GM12878 (cell line): ENCODE data around the gene CTNNA3. TPM values are rescaled to one million over a fixed set of nuclear protein-coding genes. Genes with fewer than 3 reads are reported as not detected.

Source experiments
- ATAC-seq: fragments of 200-7000 bp; cut with Tn5 transposase; 3 replicates; pipeline ENCODE4 v1.9.1; 2020; ENCODE audit warnings: mild to moderate bottlenecking, moderate library complexity
- BruUV-seq: library from RNA; stranded (reverse); fragments of 400-500 nt; replicated peaks from 2 replicates; lab custom pipeline; 2021; lab: Mats Ljungman, UMichigan
- CTCF ChIA-PET: fragments of 300-600 bp; sonication (Branson Sonifier 250); formaldehyde crosslinking; extraction: SDS; loops from one replicate; lab custom pipeline; 2021; ENCODE audit warnings: inconsistent platforms; lab: Yijun Ruan, JAX
- POLR2A ChIA-PET: fragments of 350-600 bp; formaldehyde crosslinking; extraction: SDS; loops from one replicate; lab custom pipeline; 2021; ENCODE audit warnings: inconsistent platforms; lab: Charles Lee
- RAD21 ChIA-PET: fragments of 300-600 bp; sonication (Branson Sonifier 250); formaldehyde crosslinking; loops from one replicate; lab custom pipeline; 2023; ENCODE audit warnings: antibody characterized with exemption; ENCODE audit not compliant: unreplicated experiment; lab: Charles Lee
- SMC1A ChIA-PET: fragments of 300-600 bp; sonication (Branson Sonifier 250); formaldehyde crosslinking; loops from one replicate; lab custom pipeline; 2023; ENCODE audit not compliant: unreplicated experiment, uncharacterized antibody; lab: Charles Lee
- DNase-seq: peaks from one replicate; pipeline ENCODE4 v3.0.0-alpha.2; 2011; ENCODE audit warnings: low read depth, low spot score
- FAIRE-seq: peaks from 3 replicates; lab custom pipeline; 2011; peaks lifted over from hg19 to GRCh38; lab: Jason Lieb, UNC
- H2AFZ ChIP-seq: 2 replicates; pipeline ENCODE4 v1.6.0; 2011; ENCODE audit warnings: low read depth, low read length, control low read depth; ENCODE audit not compliant: control insufficient read depth
- H3K27ac ChIP-seq: 2 replicates; pipeline ENCODE4 v1.5.1; 2011; ENCODE audit warnings: control low read depth; ENCODE audit not compliant: control insufficient read depth, insufficient read depth
- H3K27me3 ChIP-seq, 2 experiments: replicated peaks in 1 of 2; 2 replicates each; pipeline versions ENCODE4 v1.6.0 to v1.6.1; 2011; ENCODE audit warnings: low read length in 1 of 2; ENCODE audit not compliant: control insufficient read depth in 2 of 2, insufficient read depth in 2 of 2
- H3K36me3 ChIP-seq, 2 experiments: 2 replicates each; pipeline ENCODE4 v1.5.1; 2011; ENCODE audit warnings: low read length in 1 of 2; ENCODE audit not compliant: control insufficient read depth in 2 of 2, insufficient read depth in 2 of 2
- H3K4me1 ChIP-seq: 2 replicates; pipeline ENCODE4 v1.6.1; 2011; ENCODE audit warnings: mild to moderate bottlenecking, low read length, moderate library complexity, mixed read lengths; ENCODE audit not compliant: control insufficient read depth, insufficient read depth
- H3K4me2 ChIP-seq: 2 replicates; pipeline ENCODE4 v1.6.0; 2011; ENCODE audit warnings: control low read depth; ENCODE audit not compliant: control insufficient read depth, insufficient read depth
- H3K4me3 ChIP-seq: fragments of 200-600 bp; sonication (generic); 2 replicates; pipeline ENCODE4 v1.5.1; 2016
- H3K79me2 ChIP-seq: 2 replicates; pipeline ENCODE4 v1.6.0; 2011; ENCODE audit warnings: low read length; ENCODE audit not compliant: control insufficient read depth, insufficient read depth
- H3K9ac ChIP-seq: 2 replicates; pipeline ENCODE4 v1.8.0; 2011; ENCODE audit warnings: low read length, control low read depth, mixed read lengths; ENCODE audit not compliant: control insufficient read depth, insufficient read depth
- H3K9me3 ChIP-seq: replicated peaks from 3 replicates; pipeline ENCODE4 v1.5.1; 2011; ENCODE audit warnings: mild to moderate bottlenecking, low read length; ENCODE audit not compliant: control insufficient read depth, insufficient read depth
- H4K20me1 ChIP-seq: 2 replicates; pipeline ENCODE4 v1.6.0; 2011; ENCODE audit not compliant: control insufficient read depth, insufficient read depth
- BCL11A ChIP-seq: IDR thresholded peaks from 2 replicates; pipeline ENCODE4 v1.6.1; 2011; ENCODE audit warnings: low read depth, low read length
- BMI1 ChIP-seq: fragments of 450-650 bp; IDR thresholded peaks from 2 replicates; pipeline ENCODE4 v1.6.1; 2016; ENCODE audit warnings: mild to moderate bottlenecking, moderate library complexity, borderline replicate concordance
- FOS ChIP-seq: IDR thresholded peaks from 3 replicates; pipeline ENCODE4 v1.6.1; 2011; ENCODE audit warnings: borderline replicate concordance; ENCODE audit not compliant: insufficient read length; ENCODE audit errors: extremely low read depth
- FOXM1 ChIP-seq: IDR thresholded peaks from 2 replicates; pipeline ENCODE4 v1.6.1; 2012; ENCODE audit warnings: low read depth, mild to moderate bottlenecking, inconsistent platforms, low read length, moderate library complexity
- POLR2AphosphoS2 ChIP-seq: IDR thresholded peaks from 2 replicates; pipeline ENCODE4 v1.6.1; 2011; ENCODE audit warnings: low read depth, mild to moderate bottlenecking, low read length, improper control_type of control experiment, moderate library complexity
- SMAD1 ChIP-seq: fragments of 450-650 bp; IDR thresholded peaks from 2 replicates; pipeline ENCODE4 v1.6.1; 2018; ENCODE audit warnings: mild to moderate bottlenecking, low read depth; ENCODE audit not compliant: partially characterized antibody
- STAT1 ChIP-seq: fragments of 450-650 bp; conservative IDR thresholded peaks from 2 replicates; pipeline ENCODE4 v1.6.1; 2014; ENCODE audit warnings: antibody characterized with exemption, mild to moderate bottlenecking
- STAT3 ChIP-seq: IDR thresholded peaks from 2 replicates; pipeline ENCODE4 v1.6.1; 2011; ENCODE audit warnings: low read depth, low read length, improper control_type of control experiment
- WGBS: methylation state at CpG from one replicate; pipeline ENCODE4 v1.1.6; 2016; ENCODE audit warnings: low lambda C conversion rate; ENCODE audit not compliant: insufficient replicate concordance, insufficient coverage; ENCODE audit errors: missing lambda C conversion rate; 5-methylcytosine and 5-hydroxymethylcytosine counted together
- in situ Hi-C: fragments of 300-500 bp; cut with MboI; formaldehyde crosslinking; loops from 9 replicates; pipeline ENCODE4 v1.14.3; 2018; ENCODE audit warnings: mixed read lengths
- intact Hi-C: fragments of 100-400 bp; cut with micrococcal nuclease; formaldehyde crosslinking; loops from one replicate; pipeline ENCODE4 v1.14.2; 2022; ENCODE audit not compliant: unreplicated experiment
- polyA plus RNA-seq, 11 experiments: library from polyadenylated mRNA; depleted of rRNA in 4 of 11; unstranded in 6 of 11; stranded (reverse) in 5 of 11; fragments of >200 nt; fragmentation: Nextera tagmentation in 4 of 11; fragmentation: Illumina TruSeq in 1 of 11; extraction: Ambion mirVana in 4 of 11; extraction: Trizol in 1 of 11; gene quantifications; 1 replicate in 1 of 11; 2 replicates in 10 of 11; pipeline versions ENCODE4 v1.2.1 to v1.2.3, GENCODE V29; 2011 to 2016; ENCODE audit warnings: inconsistent platforms in 2 of 11, missing spikeins in 2 of 11, low read depth in 1 of 11
- total RNA-seq, 4 experiments: library from RNA; depleted of rRNA in 3 of 4; stranded (reverse); fragments of >200 nt in 3 of 4; fragmentation: Illumina TruSeq in 1 of 4; extraction: Trizol in 1 of 4; gene quantifications; 2 replicates each; pipeline versions ENCODE4 v1.2.1 to v1.2.3, GENCODE V29; 2013 to 2021
- TF ChIP-seq, protein P1 (sequence below): IDR thresholded peaks from 2 replicates; pipeline ENCODE4 v1.6.1; 2012; ENCODE audit warnings: low read length, inconsistent platforms
- TF ChIP-seq, protein P2 (sequence below): IDR thresholded peaks from 2 replicates; pipeline ENCODE4 v1.6.1; 2012; ENCODE audit warnings: improper control_type of control experiment, low read depth, low read length; ENCODE audit not compliant: insufficient replicate concordance
- TF ChIP-seq, protein P3 (sequence below): fragments of 150-350 bp; IDR thresholded peaks from 2 replicates; pipeline ENCODE4 v1.6.1; 2016; ENCODE audit warnings: low read depth, low read length

The CTNNA3 gene
- total and polyA plus RNA-seq, 10 of the 15 experiments (the other 5 are each of a cell fraction or from before 2014, with no cell fraction given): under 0.01 to 4.5 (median 0.22) TPM; not detected in 2

DNA sequence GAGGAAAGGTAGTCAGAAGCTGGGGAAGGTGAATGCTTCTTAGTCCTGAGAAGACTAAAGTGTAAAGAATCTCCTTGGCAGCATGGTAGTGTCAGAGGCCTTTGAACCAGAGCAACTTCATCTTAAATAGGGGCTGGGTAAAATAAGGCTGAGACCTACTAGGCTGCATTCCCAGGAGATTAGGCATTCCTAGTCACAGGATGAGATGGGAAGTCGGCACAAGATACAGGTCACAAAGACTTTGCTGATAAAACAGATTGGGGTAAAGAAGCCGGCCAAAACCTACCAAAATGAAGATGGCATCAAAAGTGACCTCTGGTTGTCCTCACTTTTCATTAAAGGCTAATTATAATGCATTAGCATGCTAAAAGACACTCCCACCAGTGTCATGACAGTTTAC lies 418.6 kb downstream of the CTNNA3 start (continued):
- TF ChIP-seq POLR2AphosphoS2: no peak
- TF ChIP-seq SMAD1: no peak
- TF ChIP-seq, protein P1, sequence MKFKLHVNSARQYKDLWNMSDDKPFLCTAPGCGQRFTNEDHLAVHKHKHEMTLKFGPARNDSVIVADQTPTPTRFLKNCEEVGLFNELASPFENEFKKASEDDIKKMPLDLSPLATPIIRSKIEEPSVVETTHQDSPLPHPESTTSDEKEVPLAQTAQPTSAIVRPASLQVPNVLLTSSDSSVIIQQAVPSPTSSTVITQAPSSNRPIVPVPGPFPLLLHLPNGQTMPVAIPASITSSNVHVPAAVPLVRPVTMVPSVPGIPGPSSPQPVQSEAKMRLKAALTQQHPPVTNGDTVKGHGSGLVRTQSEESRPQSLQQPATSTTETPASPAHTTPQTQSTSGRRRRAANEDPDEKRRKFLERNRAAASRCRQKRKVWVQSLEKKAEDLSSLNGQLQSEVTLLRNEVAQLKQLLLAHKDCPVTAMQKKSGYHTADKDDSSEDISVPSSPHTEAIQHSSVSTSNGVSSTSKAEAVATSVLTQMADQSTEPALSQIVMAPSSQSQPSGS: no peak
- TF ChIP-seq, protein P2, sequence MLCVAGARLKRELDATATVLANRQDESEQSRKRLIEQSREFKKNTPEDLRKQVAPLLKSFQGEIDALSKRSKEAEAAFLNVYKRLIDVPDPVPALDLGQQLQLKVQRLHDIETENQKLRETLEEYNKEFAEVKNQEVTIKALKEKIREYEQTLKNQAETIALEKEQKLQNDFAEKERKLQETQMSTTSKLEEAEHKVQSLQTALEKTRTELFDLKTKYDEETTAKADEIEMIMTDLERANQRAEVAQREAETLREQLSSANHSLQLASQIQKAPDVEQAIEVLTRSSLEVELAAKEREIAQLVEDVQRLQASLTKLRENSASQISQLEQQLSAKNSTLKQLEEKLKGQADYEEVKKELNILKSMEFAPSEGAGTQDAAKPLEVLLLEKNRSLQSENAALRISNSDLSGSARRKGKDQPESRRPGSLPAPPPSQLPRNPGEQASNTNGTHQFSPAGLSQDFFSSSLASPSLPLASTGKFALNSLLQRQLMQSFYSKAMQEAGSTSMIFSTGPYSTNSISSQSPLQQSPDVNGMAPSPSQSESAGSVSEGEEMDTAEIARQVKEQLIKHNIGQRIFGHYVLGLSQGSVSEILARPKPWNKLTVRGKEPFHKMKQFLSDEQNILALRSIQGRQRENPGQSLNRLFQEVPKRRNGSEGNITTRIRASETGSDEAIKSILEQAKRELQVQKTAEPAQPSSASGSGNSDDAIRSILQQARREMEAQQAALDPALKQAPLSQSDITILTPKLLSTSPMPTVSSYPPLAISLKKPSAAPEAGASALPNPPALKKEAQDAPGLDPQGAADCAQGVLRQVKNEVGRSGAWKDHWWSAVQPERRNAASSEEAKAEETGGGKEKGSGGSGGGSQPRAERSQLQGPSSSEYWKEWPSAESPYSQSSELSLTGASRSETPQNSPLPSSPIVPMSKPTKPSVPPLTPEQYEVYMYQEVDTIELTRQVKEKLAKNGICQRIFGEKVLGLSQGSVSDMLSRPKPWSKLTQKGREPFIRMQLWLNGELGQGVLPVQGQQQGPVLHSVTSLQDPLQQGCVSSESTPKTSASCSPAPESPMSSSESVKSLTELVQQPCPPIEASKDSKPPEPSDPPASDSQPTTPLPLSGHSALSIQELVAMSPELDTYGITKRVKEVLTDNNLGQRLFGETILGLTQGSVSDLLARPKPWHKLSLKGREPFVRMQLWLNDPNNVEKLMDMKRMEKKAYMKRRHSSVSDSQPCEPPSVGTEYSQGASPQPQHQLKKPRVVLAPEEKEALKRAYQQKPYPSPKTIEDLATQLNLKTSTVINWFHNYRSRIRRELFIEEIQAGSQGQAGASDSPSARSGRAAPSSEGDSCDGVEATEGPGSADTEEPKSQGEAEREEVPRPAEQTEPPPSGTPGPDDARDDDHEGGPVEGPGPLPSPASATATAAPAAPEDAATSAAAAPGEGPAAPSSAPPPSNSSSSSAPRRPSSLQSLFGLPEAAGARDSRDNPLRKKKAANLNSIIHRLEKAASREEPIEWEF: no peak

DNA sequence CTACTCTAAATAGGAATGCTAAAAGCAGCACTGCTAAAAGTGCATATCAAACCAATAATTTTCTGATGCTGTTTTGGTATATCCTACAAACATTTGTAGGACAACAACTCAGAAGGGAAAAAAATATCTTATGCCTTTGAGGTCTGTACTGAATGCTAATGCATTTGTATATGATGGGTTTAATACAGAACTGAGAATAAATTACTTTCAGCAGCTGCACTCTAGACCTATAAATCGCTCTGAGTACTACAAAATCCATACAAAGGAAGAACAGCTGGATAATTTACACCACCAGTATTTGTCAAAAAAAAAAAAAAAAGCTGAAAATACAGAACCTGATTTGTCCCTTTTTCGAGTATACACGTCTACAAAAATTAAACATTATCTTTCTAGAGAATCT lies 426.2 kb downstream of the CTNNA3 start:
- ChIA-PET RAD21 (no interaction called here), SMC1A (interaction anchor here (0.7 to 1.8 kb wide), 4 partner anchors 10 to 317 kb away, joined by 3 to 6 read pairs (median 4); no protein-coding TSS in a partner anchor), POLR2A (no interaction called here), CTCF (no interaction called here)
- Histone ChIP-seq H3K27me3 (no peaks in the 10 kb centered on the region), H3K4me3 (no peak overlapping the region), H3K9me3 (no peaks in the 10 kb centered on the region), H3K9ac (no peak overlapping the region), H3K79me2 (no peaks in the 10 kb centered on the region), H4K20me1 (no peaks in the 10 kb centered on the region), H2AFZ (no peak overlapping the region), H3K4me1 (no peaks in the 10 kb centered on the region)
- DNase-seq: no peak
- intact Hi-C loops: no loop called here
- no peak for ATAC-seq
- no TSS peak for BruUV-seq
- TF ChIP-seq BMI1: no peak
- no peak for TF ChIP-seq FOXM1
- TF ChIP-seq STAT1: no peak
- TF ChIP-seq, protein P3, sequence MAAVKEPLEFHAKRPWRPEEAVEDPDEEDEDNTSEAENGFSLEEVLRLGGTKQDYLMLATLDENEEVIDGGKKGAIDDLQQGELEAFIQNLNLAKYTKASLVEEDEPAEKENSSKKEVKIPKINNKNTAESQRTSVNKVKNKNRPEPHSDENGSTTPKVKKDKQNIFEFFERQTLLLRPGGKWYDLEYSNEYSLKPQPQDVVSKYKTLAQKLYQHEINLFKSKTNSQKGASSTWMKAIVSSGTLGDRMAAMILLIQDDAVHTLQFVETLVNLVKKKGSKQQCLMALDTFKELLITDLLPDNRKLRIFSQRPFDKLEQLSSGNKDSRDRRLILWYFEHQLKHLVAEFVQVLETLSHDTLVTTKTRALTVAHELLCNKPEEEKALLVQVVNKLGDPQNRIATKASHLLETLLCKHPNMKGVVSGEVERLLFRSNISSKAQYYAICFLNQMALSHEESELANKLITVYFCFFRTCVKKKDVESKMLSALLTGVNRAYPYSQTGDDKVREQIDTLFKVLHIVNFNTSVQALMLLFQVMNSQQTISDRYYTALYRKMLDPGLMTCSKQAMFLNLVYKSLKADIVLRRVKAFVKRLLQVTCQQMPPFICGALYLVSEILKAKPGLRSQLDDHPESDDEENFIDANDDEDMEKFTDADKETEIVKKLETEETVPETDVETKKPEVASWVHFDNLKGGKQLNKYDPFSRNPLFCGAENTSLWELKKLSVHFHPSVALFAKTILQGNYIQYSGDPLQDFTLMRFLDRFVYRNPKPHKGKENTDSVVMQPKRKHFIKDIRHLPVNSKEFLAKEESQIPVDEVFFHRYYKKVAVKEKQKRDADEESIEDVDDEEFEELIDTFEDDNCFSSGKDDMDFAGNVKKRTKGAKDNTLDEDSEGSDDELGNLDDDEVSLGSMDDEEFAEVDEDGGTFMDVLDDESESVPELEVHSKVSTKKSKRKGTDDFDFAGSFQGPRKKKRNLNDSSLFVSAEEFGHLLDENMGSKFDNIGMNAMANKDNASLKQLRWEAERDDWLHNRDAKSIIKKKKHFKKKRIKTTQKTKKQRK: no peak
- no peak for TF ChIP-seq FOS
- TF ChIP-seq BCL11A: no peak
- TF ChIP-seq STAT3: no peak
- TF ChIP-seq, all 136 proteins: peak for 0
- no peak overlapping the region for H3K4me2 ChIP-seq
- H3K27ac ChIP-seq: no peak overlapping the region
- 0% methylated on average over 3 of the region's 3 CpGs for WGBS
- in situ Hi-C loops: no loop called here
- FAIRE-seq: no peak
- no peaks in the 10 kb centered on the region for H3K36me3 ChIP-seq
